CMK (cell line): Measurements from ENCODE around the gene CXCR6.
"Not testable (repeated sequence)": the region's sequence is repeated elsewhere in the genome, so short reads cannot be mapped to it uniquely, and the experiment has no call there.

Experiments
- DNase-seq: peaks from one replicate; pipeline ENCODE4 v3.0.0-alpha.2; 2010; ENCODE audit warnings: low read depth

CXCR6 gene

GRCh38 chr3:45988804-45989203 lies 45.5 kb downstream of the CXCR6 start:
- DNase-seq = no peak

- no peak for DNase-seq
Measured at GRCh38 chr3:45990181-45990580, 46.9 kb downstream of the CXCR6 start.

- no peak for DNase-seq
Measured at GRCh38 chr3:45991341-45991740, 48.1 kb downstream of the CXCR6 start.

GRCh38 chr3:45992133-45992729 lies 49.0 kb downstream of the CXCR6 start:
- no peak for DNase-seq

GRCh38 chr3:45992821-45993221 lies 49.6 kb downstream of the CXCR6 start:
- no peak for DNase-seq

- DNase-seq = no peak
Measured at GRCh38 chr3:45993421-45994027, 50.3 kb downstream of the CXCR6 start.

GRCh38 chr3:45994419-45995235 lies 51.4 kb downstream of the CXCR6 start:
- peak; percentile 41 for DNase-seq

GRCh38 chr3:45995236-45996192 lies 52.2 kb downstream of the CXCR6 start, which contains the start of gene FYCO1:
Gene FYCO1, minus strand, starts transcription at chr3:45995824. Its CDS starts 10,914 bp downstream, at chr3:45984910.
- peak; percentile 80 for DNase-seq

GRCh38 chr3:45997499-45997898 lies 54.2 kb downstream of the CXCR6 start:
- not testable (repeated sequence) for DNase-seq

GRCh38 chr3:45997942-45998341 lies 54.7 kb downstream of the CXCR6 start:
- DNase-seq = no peak
